NCI-H748 (cell line): ENCODE measurements around the gene SLC18A3.

ENCODE experiments used
- DNase-seq: peaks from one replicate; lab custom pipeline; 2025; ENCODE audit not compliant: unreplicated experiment; lab: John Stamatoyannopoulos, UW

Gene SLC18A3

GRCh38 chr10:49625411-49625810 lies 15.3 kb downstream of the SLC18A3 start:
- no peak for DNase-seq

GRCh38 chr10:49627038-49627437 lies 16.9 kb downstream of the SLC18A3 start:
- DNase-seq: no peak

- no peak for DNase-seq
Measured at GRCh38 chr10:49627644-49628247, 17.6 kb downstream of the SLC18A3 start.

- DNase-seq: no peak
Measured at GRCh38 chr10:49628599-49628998, 18.5 kb downstream of the SLC18A3 start.

- DNase-seq: no peak
Measured at GRCh38 chr10:49629431-49629881, 19.3 kb downstream of the SLC18A3 start.

- no peak for DNase-seq
Measured at GRCh38 chr10:49631975-49632374, 21.9 kb downstream of the SLC18A3 start.

GRCh38 chr10:49632406-49633317 lies 22.6 kb downstream of the SLC18A3 start:
- no peak for DNase-seq

GRCh38 chr10:49633327-49634068 lies 23.4 kb downstream of the SLC18A3 start:
- peak; percentile 3 for DNase-seq

GRCh38 chr10:49634069-49634660 lies 24.1 kb downstream of the SLC18A3 start:
- DNase-seq: no peak

- DNase-seq: no peak
Measured at GRCh38 chr10:49642311-49642710, 32.2 kb downstream of the SLC18A3 start.

- no peak for DNase-seq
Measured at GRCh38 chr10:49643241-49644034, 33.3 kb downstream of the SLC18A3 start.

GRCh38 chr10:49644035-49644646 lies 34.0 kb downstream of the SLC18A3 start:
- no peak for DNase-seq

GRCh38 chr10:49645417-49645816 lies 35.3 kb downstream of the SLC18A3 start:
- no peak for DNase-seq

- DNase-seq: no peak
Measured at GRCh38 chr10:49645871-49646870, 36.1 kb downstream of the SLC18A3 start.

- DNase-seq: no peak
Measured at GRCh38 chr10:49647554-49647953, 37.4 kb downstream of the SLC18A3 start.

- DNase-seq: no peak
Measured at GRCh38 chr10:49647985-49648795, 38.1 kb downstream of the SLC18A3 start.

GRCh38 chr10:49649294-49649693 lies 39.2 kb downstream of the SLC18A3 start:
- DNase-seq: no peak
